Right ventricle myocardium superior (tissue), 1 donor: ENCODE data around the gene DLG5. TPM values are rescaled to one million over a fixed set of nuclear protein-coding genes. Genes with fewer than 3 reads are reported as not detected.

Source experiments
- ATAC-seq: fragments of 200-7000 bp; cut with Tn5 transposase; one replicate; pipeline ENCODE4 v1.9.1; 2020; ENCODE audit warnings: mild to moderate bottlenecking; ENCODE audit not compliant: poor library complexity
- DNase-seq: peaks from one replicate; pipeline ENCODE4 v3.0.0-alpha.2; 2020
- intact Hi-C: fragments of 100-400 bp; cut with DNase I; formaldehyde crosslinking; loops from one replicate; pipeline ENCODE4 v1.11.2; 2022
- total RNA-seq: library from RNA; stranded (reverse); fragmentation: NEBNext Ultra II Directional; extraction: Animal tissue kit (Norgen Biotek cat#: 25700); gene quantifications from one replicate; pipeline ENCODE4 v1.2.1, GENCODE V29; 2021
- donor health status: DM: no; HTN: yes; CAD: no; lungs with severe emphysema.

Gene DLG5
- total RNA-seq, 1 donor from 2014 or later, result 8.8 TPM

GRCh38 chr10:77920495-77920894 lies 6.1 kb downstream of the DLG5 start:
- DNase-seq, result no peak
- no peak for ATAC-seq
- intact Hi-C loops, result no loop called here

GRCh38 chr10:77919713-77920108 lies 6.8 kb downstream of the DLG5 start:
- DNase-seq, result no peak
- ATAC-seq, result no peak
- intact Hi-C loops, result no loop called here

GRCh38 chr10:77915319-77916105 lies 11.0 kb downstream of the DLG5 start:
- intact Hi-C loops, result no loop called here
- DNase-seq, result no peak
- no peak for ATAC-seq

- DNase-seq (no peak), ATAC-seq (no peak)
- intact Hi-C loops, result no loop called here
Measured at GRCh38 chr10:77913090-77913489, 13.5 kb downstream of the DLG5 start.

GRCh38 chr10:77912576-77912975 lies 14.0 kb downstream of the DLG5 start:
- no peak for ATAC-seq
- intact Hi-C loops, result no loop called here
- no peak for DNase-seq

GRCh38 chr10:77911535-77912123 lies 14.9 kb downstream of the DLG5 start:
- ATAC-seq (no peak), DNase-seq (no peak)
- intact Hi-C loops, result no loop called here

- ATAC-seq (no peak), DNase-seq (no peak)
- intact Hi-C loops, result no loop called here
Measured at GRCh38 chr10:77910524-77911145, 15.9 kb downstream of the DLG5 start.

- intact Hi-C loops, result no loop called here
- DNase-seq, result no peak
- peak; percentile 56 for ATAC-seq
Measured at GRCh38 chr10:77909749-77910375, 16.7 kb downstream of the DLG5 start.

GRCh38 chr10:77909021-77909748 lies 17.4 kb downstream of the DLG5 start:
- ATAC-seq (no peak), DNase-seq (no peak)
- intact Hi-C loops, result no loop called here

GRCh38 chr10:77907900-77908717 lies 18.4 kb downstream of the DLG5 start:
- DNase-seq (no peak), ATAC-seq (no peak)
- intact Hi-C loops, result no loop called here

- intact Hi-C loops, result no loop called here
- ATAC-seq, result no peak
- DNase-seq, result no peak
Measured at GRCh38 chr10:77907462-77907861, 19.1 kb downstream of the DLG5 start.

GRCh38 chr10:77906951-77907421 lies 19.6 kb downstream of the DLG5 start:
- DNase-seq (no peak), ATAC-seq (no peak)
- intact Hi-C loops, result no loop called here

GRCh38 chr10:77905781-77906180 lies 20.8 kb downstream of the DLG5 start:
- DNase-seq (no peak), ATAC-seq (no peak)
- intact Hi-C loops, result no loop called here

GRCh38 chr10:77905086-77905748 lies 21.3 kb downstream of the DLG5 start:
- DNase-seq (no peak), ATAC-seq (no peak)
- intact Hi-C loops, result no loop called here

- intact Hi-C loops, result no loop called here
- ATAC-seq, result no peak
- no peak for DNase-seq
Measured at GRCh38 chr10:77904100-77904840, 22.3 kb downstream of the DLG5 start.

GRCh38 chr10:77902159-77902558 lies 24.4 kb downstream of the DLG5 start:
- ATAC-seq (no peak), DNase-seq (no peak)
- intact Hi-C loops, result no loop called here

GRCh38 chr10:77901743-77902142 lies 24.8 kb downstream of the DLG5 start:
- ATAC-seq, result peak; percentile 36
- intact Hi-C loops, result no loop called here

More at GRCh38 chr10:77901743-77902142, 24.8 kb downstream of the DLG5 start:
- DNase-seq, result no peak
